ENCODE results near the gene CALR. TPM values are rescaled to one million over a fixed set of nuclear protein-coding genes. Genes with fewer than 3 reads are reported as not detected.

Gene CALR
- total and polyA plus RNA-seq, 2 donors (not counting 3 experiments of a cell fraction or from before 2014, with no cell fraction given), result 1,135 to 1,636 TPM

DNA sequence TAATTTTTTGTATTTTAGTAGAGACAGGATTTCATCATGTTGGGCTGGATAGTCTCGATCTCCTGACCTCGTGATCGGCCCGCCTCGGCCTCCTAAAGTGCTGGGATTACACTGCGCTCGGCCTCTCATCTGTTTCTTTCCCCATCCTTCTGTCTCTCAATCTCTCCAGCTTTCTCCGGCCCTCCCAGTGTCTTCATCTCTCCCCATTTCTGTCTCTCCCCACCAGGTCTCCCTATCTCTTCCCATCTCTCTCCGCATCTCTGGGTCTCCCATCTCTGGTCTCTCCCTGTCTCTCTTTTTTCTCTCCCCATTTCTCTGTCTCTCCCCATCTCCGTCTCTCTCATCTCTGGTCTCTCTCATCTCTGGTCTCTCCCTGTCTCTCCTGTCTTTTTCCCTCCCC is 44.7 kb downstream of the CALR start:
- no TSS peak for BruUV-seq (replicated peaks)
- Histone ChIP-seq H3K36me3 (ENCODE audit: control insufficient read depth in 2 of 2, extremely low read depth in 1 of 2, insufficient read depth in 2 of 2, low read length in 2 of 2) (no peaks in the 10 kb centered on the region), H3K4me2 (ENCODE audit: insufficient read depth, low read length) (peak overlapping the region; percentile 63), H3K27ac (ENCODE audit: insufficient read depth, low read depth, low read length) (no peak overlapping the region), H3K9me3 (replicated peaks; ENCODE audit: control insufficient read depth, insufficient read depth, low read length) (no peaks in the 10 kb centered on the region), H3K4me1 (ENCODE audit: control insufficient read depth, extremely low read depth, insufficient read depth, low read length) (peaks cover 2% of the 10 kb centered on the region), H4K20me1 (replicated peaks; ENCODE audit: control insufficient read depth, extremely low read depth, insufficient read depth, low read length) (no peaks in the 10 kb centered on the region), H3K9me1 (replicated peaks; ENCODE audit: control insufficient read depth, extremely low read depth, insufficient read depth, low read length) (no peaks in the 10 kb centered on the region), H3K4me3 (replicated peaks in 1 of 3; ENCODE audit: insufficient read depth in 1 of 3, low read depth in 1 of 3, low read length in 3 of 3) (peak overlapping the region; percentile 22 to 35 (median 23)), H3K9ac (replicated peaks; ENCODE audit: extremely low read depth, insufficient read depth, low read length) (peak overlapping the region; percentile 60), H3K27me3 (ENCODE audit: control insufficient read depth in 2 of 2, insufficient read depth in 2 of 2, low read length in 2 of 2) (no peaks in the 10 kb centered on the region), H2AFZ (ENCODE audit: low read depth, low read length) (peak overlapping the region; percentile 89), H3K79me2 (ENCODE audit: control insufficient read depth, insufficient read depth, low read length) (no peaks in the 10 kb centered on the region)
- POLR2A ChIA-PET, result no interaction called here
- FAIRE-seq, result peak; percentile 50
- CTCF ChIA-PET, result interaction anchor here (0.8 to 13.4 kb wide), 6 partner anchors 12 to 110 kb away, joined by 3 to 543 read pairs (median 10); partner anchors contain the start of gene NFIX
- intact Hi-C loops (cut with micrococcal nuclease) (loop anchor here (1.0 kb wide), 4 partner anchors 51 to 111 kb away; no protein-coding TSS in a partner anchor), dilution Hi-C loops (cut with MboI; ENCODE audit: extremely low pct_ligation_motif_present, low sequenced_read_pairs) (no loop called here)
- TF ChIP-seq GATA2 (IDR thresholded peaks at IDR 0.05; ENCODE audit: insufficient read depth, insufficient read length, low read depth, low read length) (no peak), EZH2 (IDR thresholded peaks at IDR 0.05; ENCODE audit: borderline replicate concordance, low read depth, low read length, severe bottlenecking) (no peak), JUN (IDR thresholded peaks at IDR 0.05; ENCODE audit: borderline replicate concordance, insufficient read depth, insufficient read length, low read depth) (no peak), POLR2AphosphoS5 (IDR thresholded peaks at IDR 0.05; ENCODE audit: insufficient read depth, low read depth, low read length) (no peak), FOS (IDR thresholded peaks at IDR 0.05; ENCODE audit: borderline replicate concordance, insufficient read depth, low read length) (no peak), MYC (IDR thresholded peaks at IDR 0.05; ENCODE audit: low read depth, low read length) (no peak)
- TF ChIP-seq, protein P1, sequence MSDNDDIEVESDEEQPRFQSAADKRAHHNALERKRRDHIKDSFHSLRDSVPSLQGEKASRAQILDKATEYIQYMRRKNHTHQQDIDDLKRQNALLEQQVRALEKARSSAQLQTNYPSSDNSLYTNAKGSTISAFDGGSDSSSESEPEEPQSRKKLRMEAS (IDR thresholded peaks at IDR 0.05; ENCODE audit: insufficient read depth, insufficient read length), result no peak
- DNase-seq (ENCODE audit: low read depth, low spot score), result no peak

Measured in endothelial cell of umbilical vein (primary cell).